HCT116 (cell line): ENCODE measurements around the gene SLC22A6.

Experiments
- EZH2phosphoT487 ChIP-seq: fragments of 200-600 bp; IDR thresholded peaks from 2 replicates; pipeline ENCODE4 v1.6.1; 2018; ENCODE audit warnings: antibody characterized with exemption, borderline replicate concordance
- FOSL1 ChIP-seq: IDR thresholded peaks from 2 replicates; pipeline ENCODE4 v1.6.1; 2012; ENCODE audit warnings: low read depth
- POLR2A ChIP-seq: IDR thresholded peaks from 2 replicates; pipeline ENCODE4 v1.7.0; 2011; ENCODE audit warnings: borderline replicate concordance; ENCODE audit not compliant: insufficient read depth, insufficient read length; ENCODE audit errors: extremely low read depth
- TF ChIP-seq, protein P1 (sequence below), 3 experiments: fragments of 200-600 bp in 1 of 3; sonication (generic) in 1 of 3; IDR thresholded peaks in 2 of 3; conservative IDR thresholded peaks in 1 of 3; 2 replicates each; pipeline ENCODE4 v1.5.1; 2012 to 2017; ENCODE audit warnings: low read depth in 2 of 3, low read length in 2 of 3, antibody characterized with exemption in 1 of 3, borderline replicate concordance in 1 of 3, control low read depth in 1 of 3, mild to moderate bottlenecking in 1 of 3, mixed read lengths in 1 of 3, mixed run types in 1 of 3, moderate library complexity in 1 of 3; ENCODE audit not compliant: insufficient read depth in 1 of 3

DNA sequence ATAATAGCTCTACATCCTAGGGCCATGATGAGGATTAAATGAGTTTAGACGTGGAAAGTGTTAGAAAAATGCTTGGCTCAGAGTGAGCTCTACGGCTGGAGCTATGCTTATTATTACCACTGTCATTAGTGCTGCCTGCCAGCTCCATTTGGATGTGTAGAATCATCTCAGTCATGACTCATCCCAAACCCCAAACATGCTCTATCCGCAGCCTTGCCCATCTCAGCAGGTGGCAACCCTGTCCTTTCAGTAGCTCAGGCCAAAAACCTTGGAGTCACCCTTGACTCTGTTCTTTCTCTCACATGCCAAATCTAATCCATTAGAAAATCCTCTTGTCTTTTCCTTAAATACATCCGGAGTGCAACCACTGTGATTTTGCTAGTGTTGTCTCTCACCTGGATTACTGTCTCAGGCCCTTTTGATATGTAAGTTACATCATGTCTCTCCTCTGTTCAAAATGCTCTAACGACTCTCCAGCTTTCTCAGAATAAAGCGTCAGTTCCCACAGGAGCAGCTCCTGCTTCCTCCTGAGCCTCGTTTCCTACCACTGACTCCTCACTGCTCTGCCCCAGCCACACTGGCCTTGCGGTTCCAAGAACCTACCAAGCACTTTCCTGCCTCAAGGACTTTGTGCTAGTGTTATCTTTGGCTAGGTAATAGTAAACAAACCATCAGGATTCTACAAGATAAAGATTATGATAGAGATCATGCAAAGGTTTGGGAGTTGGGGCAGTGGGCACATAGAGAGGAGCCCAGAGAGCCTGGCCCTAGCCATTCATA, 53.1 kb downstream of the SLC22A6 start:
- TF ChIP-seq, protein P1, sequence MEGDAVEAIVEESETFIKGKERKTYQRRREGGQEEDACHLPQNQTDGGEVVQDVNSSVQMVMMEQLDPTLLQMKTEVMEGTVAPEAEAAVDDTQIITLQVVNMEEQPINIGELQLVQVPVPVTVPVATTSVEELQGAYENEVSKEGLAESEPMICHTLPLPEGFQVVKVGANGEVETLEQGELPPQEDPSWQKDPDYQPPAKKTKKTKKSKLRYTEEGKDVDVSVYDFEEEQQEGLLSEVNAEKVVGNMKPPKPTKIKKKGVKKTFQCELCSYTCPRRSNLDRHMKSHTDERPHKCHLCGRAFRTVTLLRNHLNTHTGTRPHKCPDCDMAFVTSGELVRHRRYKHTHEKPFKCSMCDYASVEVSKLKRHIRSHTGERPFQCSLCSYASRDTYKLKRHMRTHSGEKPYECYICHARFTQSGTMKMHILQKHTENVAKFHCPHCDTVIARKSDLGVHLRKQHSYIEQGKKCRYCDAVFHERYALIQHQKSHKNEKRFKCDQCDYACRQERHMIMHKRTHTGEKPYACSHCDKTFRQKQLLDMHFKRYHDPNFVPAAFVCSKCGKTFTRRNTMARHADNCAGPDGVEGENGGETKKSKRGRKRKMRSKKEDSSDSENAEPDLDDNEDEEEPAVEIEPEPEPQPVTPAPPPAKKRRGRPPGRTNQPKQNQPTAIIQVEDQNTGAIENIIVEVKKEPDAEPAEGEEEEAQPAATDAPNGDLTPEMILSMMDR (IDR thresholded peaks at IDR 0.05 in 2 of 3, conservative IDR thresholded peaks at IDR 0.05 in 1 of 3; ENCODE audit: borderline replicate concordance in 1 of 3, insufficient read depth in 1 of 3, low read depth in 2 of 3, low read length in 2 of 3), result no peak
- TF ChIP-seq FOSL1, result peak; percentile 65
- TF ChIP-seq POLR2A, result no peak
- no peak for TF ChIP-seq EZH2phosphoT487
